Progenitor cell of endocrine pancreas (in vitro differentiated cells): ENCODE results near the gene TBX21. TPM values are rescaled to one million over a fixed set of nuclear protein-coding genes. Genes with fewer than 3 reads are reported as not detected.

Experiments used
- DNase-seq: peaks from one replicate; pipeline ENCODE4 v3.0.0; 2021; ENCODE audit warnings: low spot score; ENCODE audit not compliant: unreplicated experiment
- H3K27ac Mint-ChIP-seq: 2 replicates; pipeline ENCODE4 v1.8.0; 2021; ENCODE audit warnings: mild to moderate bottlenecking, moderate library complexity, mixed read lengths
- H3K27me3 Mint-ChIP-seq: 2 replicates; pipeline ENCODE4 v1.8.0; 2021; ENCODE audit warnings: mixed read lengths
- H3K36me3 Mint-ChIP-seq: 2 replicates; pipeline ENCODE4 v1.8.0; 2022; ENCODE audit warnings: mixed read lengths; ENCODE audit not compliant: insufficient read depth
- H3K4me1 Mint-ChIP-seq: 2 replicates; pipeline ENCODE4 v1.8.0; 2021; ENCODE audit warnings: low read depth, mixed read lengths
- H3K4me3 Mint-ChIP-seq: 2 replicates; pipeline ENCODE4 v1.8.0; 2021; ENCODE audit warnings: low read depth, mild to moderate bottlenecking, moderate library complexity, mixed read lengths
- H3K9me3 Mint-ChIP-seq: 2 replicates; pipeline ENCODE4 v1.8.0; 2021; ENCODE audit warnings: low read depth, mixed read lengths
- CTCF ChIP-seq: fragments of 200-600 bp; sonication (generic); IDR thresholded peaks from one replicate; pipeline ENCODE4 v1.5.0; 2021; ENCODE audit warnings: antibody characterized with exemption, mild to moderate bottlenecking; ENCODE audit not compliant: unreplicated experiment
- total RNA-seq: library from RNA; stranded (reverse); gene quantifications from 2 replicates; pipeline ENCODE4 v1.2.1, GENCODE V29; 2021

Gene TBX21
- total RNA-seq, 1 donor from 2014 or later, result not detected

GRCh38 chr17:47708312-47708863 lies 24.6 kb upstream of the TBX21 start:
- no peak for TF ChIP-seq CTCF

DNA sequence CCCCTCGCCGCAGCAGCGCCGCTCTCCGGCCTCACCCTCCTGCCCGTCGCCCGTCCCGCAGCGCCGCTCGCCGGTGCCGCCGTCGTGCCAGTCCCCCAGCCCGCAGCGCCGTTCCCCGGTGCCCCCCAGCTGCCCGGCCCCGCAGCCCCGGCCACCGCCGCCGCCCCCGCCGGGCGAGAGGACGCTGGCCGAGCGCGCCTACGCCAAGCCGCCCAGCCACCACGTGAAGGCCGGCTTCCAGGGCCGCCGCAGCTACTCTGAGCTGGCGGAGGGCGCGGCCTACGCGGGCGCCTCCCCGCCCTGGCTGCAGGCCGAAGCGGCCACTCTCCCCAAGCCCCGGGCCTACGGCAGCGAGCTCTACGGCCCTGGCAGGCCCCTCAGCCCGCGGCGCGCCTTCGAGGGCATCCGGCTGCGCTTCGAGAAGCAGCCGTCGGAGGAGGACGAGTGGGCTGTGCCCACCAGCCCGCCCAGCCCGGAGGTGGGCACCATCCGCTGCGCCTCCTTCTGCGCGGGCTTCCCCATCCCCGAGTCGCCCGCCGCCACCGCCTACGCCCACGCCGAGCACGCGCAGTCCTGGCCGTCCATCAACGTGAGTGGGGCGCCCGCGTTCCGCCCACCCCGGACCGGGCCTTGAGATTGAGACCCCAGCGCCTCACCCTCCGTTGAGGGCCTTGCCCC lies 24.0 kb upstream of the TBX21 start:
- Mint-ChIP-seq H3K27me3 (peaks cover 35% of the 10 kb centered on the region), H3K27ac (no peak overlapping the region), H3K9me3 (no peaks in the 10 kb centered on the region), H3K4me3 (no peak overlapping the region), H3K36me3 (peaks cover 10% of the 10 kb centered on the region), H3K4me1 (no peaks in the 10 kb centered on the region)
- no peak for DNase-seq
- no peak for TF ChIP-seq CTCF

More at GRCh38 chr17:47708312-47708863, 24.6 kb upstream of the TBX21 start:
- Mint-ChIP-seq H3K27me3 (peaks cover 28% of the 10 kb centered on the region), H3K9me3 (no peaks in the 10 kb centered on the region), H3K27ac (no peak overlapping the region), H3K36me3 (peaks cover 11% of the 10 kb centered on the region), H3K4me1 (no peaks in the 10 kb centered on the region), H3K4me3 (no peak overlapping the region)
- no peak for DNase-seq

DNA sequence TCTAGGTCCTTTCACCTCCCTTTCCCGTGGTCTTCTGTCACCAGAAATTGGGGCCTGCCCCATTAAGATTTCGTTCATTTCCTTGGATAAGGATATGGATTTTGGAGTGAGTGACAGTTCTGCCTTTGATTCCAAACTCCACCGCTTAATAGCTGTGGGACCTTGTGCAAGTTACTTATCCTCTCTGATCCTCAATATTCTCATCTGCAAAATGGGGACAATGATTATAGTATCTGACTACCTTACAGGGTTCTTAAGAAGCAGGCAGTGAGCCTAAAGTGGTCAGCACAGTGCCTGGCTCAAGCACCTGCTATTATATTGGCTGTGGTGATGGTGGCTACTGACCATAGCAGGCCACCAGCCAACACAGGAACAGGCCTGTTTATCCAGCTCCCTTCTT lies 23.4 kb upstream of the TBX21 start:
- Mint-ChIP-seq H3K27ac (no peak overlapping the region), H3K9me3 (no peaks in the 10 kb centered on the region), H3K36me3 (peaks cover 8% of the 10 kb centered on the region), H3K4me1 (no peaks in the 10 kb centered on the region), H3K27me3 (peaks cover 39% of the 10 kb centered on the region), H3K4me3 (no peak overlapping the region)
- no peak for TF ChIP-seq CTCF
- DNase-seq, result no peak

GRCh38 chr17:47711366-47712099 lies 21.5 kb upstream of the TBX21 start:
- Mint-ChIP-seq H3K27ac (no peak overlapping the region), H3K9me3 (no peaks in the 10 kb centered on the region), H3K4me3 (no peak overlapping the region), H3K27me3 (peaks cover 51% of the 10 kb centered on the region), H3K36me3 (peaks cover 8% of the 10 kb centered on the region), H3K4me1 (no peaks in the 10 kb centered on the region)
- TF ChIP-seq CTCF, result no peak
- DNase-seq, result no peak

GRCh38 chr17:47712330-47713023 lies 20.6 kb upstream of the TBX21 start:
- Mint-ChIP-seq H3K9me3 (no peaks in the 10 kb centered on the region), H3K4me1 (no peaks in the 10 kb centered on the region), H3K27me3 (peaks cover 53% of the 10 kb centered on the region), H3K36me3 (peaks cover 8% of the 10 kb centered on the region), H3K27ac (no peak overlapping the region), H3K4me3 (no peak overlapping the region)
- no peak for TF ChIP-seq CTCF
- DNase-seq, result no peak
